ENCODE measurements around the gene TEAD1. TPM values are rescaled to one million over a fixed set of nuclear protein-coding genes. Genes with fewer than 3 reads are reported as not detected.

Gene TEAD1
- total RNA-seq, 1 experiment from 2014 or later = 102 TPM

DNA sequence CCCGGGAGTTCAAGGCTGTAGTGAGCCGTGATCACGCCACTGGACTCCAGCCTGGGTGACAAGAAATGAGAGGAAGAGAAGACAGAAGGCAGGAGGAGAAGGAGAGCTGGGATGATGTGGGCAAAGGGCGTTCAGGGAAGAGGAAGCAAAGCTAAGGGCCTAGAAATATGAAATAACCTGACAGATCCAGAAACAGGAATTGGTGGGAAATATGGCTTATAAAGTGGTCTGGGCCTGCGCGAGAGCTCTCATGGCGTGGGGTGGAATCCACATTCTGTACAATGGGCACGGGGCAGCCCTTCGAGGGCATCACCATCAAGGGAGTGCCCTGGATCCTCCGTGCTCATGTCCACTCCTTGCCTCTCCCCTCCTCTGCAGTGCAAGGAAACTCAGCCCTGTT, 288.1 kb downstream of the TEAD1 start:
- in situ Hi-C loops (cut with HindIII; ENCODE audit: low pct_unique_long_range_greater_than_20kb, low sequenced_read_pairs) = no loop called here
- CTCF ChIA-PET = interaction anchor here (1.2 kb wide), 1 partner anchor 631 kb away, joined by 3 read pairs; no protein-coding TSS in a partner anchor
- peaks cover 6% of the 10 kb centered on the region; the same call in 1 of the 2 replicates for H3K27me3 ChIP-seq (ENCODE audit: control insufficient read depth, insufficient read depth, low read length)

DNA sequence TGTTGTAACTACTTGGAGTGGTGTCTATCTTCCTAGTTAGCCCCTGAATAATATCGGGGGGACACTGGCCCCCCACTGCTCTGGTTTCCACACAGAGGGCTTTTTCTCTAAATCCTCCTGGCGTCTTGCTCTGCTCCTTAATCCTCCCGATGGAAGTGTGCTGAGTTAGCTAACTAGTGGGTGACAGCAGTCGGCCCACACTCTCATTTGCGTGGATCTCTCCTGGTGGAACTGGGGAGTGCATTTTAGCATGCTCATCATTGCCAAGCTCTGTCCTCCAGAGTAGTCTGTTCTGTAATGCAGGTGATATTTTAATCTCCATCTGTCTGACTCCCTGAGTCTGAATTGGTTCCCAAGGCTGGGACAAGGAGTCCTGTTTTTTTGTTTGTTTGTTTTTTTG, 288.8 kb downstream of the TEAD1 start:
- no peak for DNase-seq (ENCODE audit: low read depth, low spot score)
- Histone ChIP-seq H3K4me1 (ENCODE audit: control insufficient read depth, insufficient read depth, low read length) (no peaks in the 10 kb centered on the region), H3K9me3 (ENCODE audit: control insufficient read depth, insufficient read depth, low read depth, low read length) (no peaks in the 10 kb centered on the region), H3K27ac (ENCODE audit: low read length) (no peak overlapping the region), H3K36me3 (ENCODE audit: control insufficient read depth, insufficient read depth, low read length) (no peaks in the 10 kb centered on the region), H3K4me3 (ENCODE audit: low read depth in 2 of 2, low read length in 2 of 2) (no peak overlapping the region), H3K27me3 (ENCODE audit: control insufficient read depth, insufficient read depth, low read length) (peaks cover 6% of the 10 kb centered on the region; the same call in 1 of the 2 replicates)
- intact Hi-C loops (cut with micrococcal nuclease; ENCODE audit: unreplicated experiment) (loop anchor here (5.0 kb wide), 2 partner anchors 184 to 219 kb away; no protein-coding TSS in a partner anchor), in situ Hi-C loops (cut with HindIII; ENCODE audit: low pct_unique_long_range_greater_than_20kb, low sequenced_read_pairs) (no loop called here)
- TF ChIP-seq POLR2AphosphoS5 (IDR thresholded peaks at IDR 0.05; ENCODE audit: low read depth, low read length) (no peak), SIN3A (IDR thresholded peaks at IDR 0.05; ENCODE audit: borderline replicate concordance, insufficient read depth, low read depth, low read length) (no peak), TCF7L2 (IDR thresholded peaks at IDR 0.05; ENCODE audit: low read depth, low read length) (no peak)
- TF ChIP-seq, protein P1, sequence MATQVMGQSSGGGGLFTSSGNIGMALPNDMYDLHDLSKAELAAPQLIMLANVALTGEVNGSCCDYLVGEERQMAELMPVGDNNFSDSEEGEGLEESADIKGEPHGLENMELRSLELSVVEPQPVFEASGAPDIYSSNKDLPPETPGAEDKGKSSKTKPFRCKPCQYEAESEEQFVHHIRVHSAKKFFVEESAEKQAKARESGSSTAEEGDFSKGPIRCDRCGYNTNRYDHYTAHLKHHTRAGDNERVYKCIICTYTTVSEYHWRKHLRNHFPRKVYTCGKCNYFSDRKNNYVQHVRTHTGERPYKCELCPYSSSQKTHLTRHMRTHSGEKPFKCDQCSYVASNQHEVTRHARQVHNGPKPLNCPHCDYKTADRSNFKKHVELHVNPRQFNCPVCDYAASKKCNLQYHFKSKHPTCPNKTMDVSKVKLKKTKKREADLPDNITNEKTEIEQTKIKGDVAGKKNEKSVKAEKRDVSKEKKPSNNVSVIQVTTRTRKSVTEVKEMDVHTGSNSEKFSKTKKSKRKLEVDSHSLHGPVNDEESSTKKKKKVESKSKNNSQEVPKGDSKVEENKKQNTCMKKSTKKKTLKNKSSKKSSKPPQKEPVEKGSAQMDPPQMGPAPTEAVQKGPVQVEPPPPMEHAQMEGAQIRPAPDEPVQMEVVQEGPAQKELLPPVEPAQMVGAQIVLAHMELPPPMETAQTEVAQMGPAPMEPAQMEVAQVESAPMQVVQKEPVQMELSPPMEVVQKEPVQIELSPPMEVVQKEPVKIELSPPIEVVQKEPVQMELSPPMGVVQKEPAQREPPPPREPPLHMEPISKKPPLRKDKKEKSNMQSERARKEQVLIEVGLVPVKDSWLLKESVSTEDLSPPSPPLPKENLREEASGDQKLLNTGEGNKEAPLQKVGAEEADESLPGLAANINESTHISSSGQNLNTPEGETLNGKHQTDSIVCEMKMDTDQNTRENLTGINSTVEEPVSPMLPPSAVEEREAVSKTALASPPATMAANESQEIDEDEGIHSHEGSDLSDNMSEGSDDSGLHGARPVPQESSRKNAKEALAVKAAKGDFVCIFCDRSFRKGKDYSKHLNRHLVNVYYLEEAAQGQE (IDR thresholded peaks at IDR 0.05; ENCODE audit: insufficient read depth in 1 of 2, low read depth in 2 of 2, low read length in 1 of 2) = no peak
- TF ChIP-seq, protein P2, sequence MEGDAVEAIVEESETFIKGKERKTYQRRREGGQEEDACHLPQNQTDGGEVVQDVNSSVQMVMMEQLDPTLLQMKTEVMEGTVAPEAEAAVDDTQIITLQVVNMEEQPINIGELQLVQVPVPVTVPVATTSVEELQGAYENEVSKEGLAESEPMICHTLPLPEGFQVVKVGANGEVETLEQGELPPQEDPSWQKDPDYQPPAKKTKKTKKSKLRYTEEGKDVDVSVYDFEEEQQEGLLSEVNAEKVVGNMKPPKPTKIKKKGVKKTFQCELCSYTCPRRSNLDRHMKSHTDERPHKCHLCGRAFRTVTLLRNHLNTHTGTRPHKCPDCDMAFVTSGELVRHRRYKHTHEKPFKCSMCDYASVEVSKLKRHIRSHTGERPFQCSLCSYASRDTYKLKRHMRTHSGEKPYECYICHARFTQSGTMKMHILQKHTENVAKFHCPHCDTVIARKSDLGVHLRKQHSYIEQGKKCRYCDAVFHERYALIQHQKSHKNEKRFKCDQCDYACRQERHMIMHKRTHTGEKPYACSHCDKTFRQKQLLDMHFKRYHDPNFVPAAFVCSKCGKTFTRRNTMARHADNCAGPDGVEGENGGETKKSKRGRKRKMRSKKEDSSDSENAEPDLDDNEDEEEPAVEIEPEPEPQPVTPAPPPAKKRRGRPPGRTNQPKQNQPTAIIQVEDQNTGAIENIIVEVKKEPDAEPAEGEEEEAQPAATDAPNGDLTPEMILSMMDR (IDR thresholded peaks at IDR 0.05) = no peak
- ChIA-PET POLR2A (no interaction called here), CTCF (interaction anchor here (0.6 kb wide), 1 partner anchor 683 kb away, joined by 10 read pairs; no protein-coding TSS in a partner anchor)
- no peak for ATAC-seq
- no TSS peak for BruUV-seq (replicated peaks)

More for the DNA sequence above, 288.1 kb downstream of the TEAD1 start:
- no TSS peak for BruUV-seq (replicated peaks)
- TF ChIP-seq TCF7L2 (IDR thresholded peaks at IDR 0.05; ENCODE audit: low read depth, low read length) (no peak), POLR2AphosphoS5 (IDR thresholded peaks at IDR 0.05; ENCODE audit: low read depth, low read length) (no peak), SIN3A (IDR thresholded peaks at IDR 0.05; ENCODE audit: borderline replicate concordance, insufficient read depth, low read depth, low read length) (no peak)
- TF ChIP-seq, protein P2 (IDR thresholded peaks at IDR 0.05) = no peak
- TF ChIP-seq, protein P1 (IDR thresholded peaks at IDR 0.05; ENCODE audit: insufficient read depth in 1 of 2, low read depth in 2 of 2, low read length in 1 of 2) = no peak
- intact Hi-C loops (cut with micrococcal nuclease; ENCODE audit: unreplicated experiment) = loop anchor here (5.0 kb wide), 2 partner anchors 185 to 220 kb away; no protein-coding TSS in a partner anchor
- Histone ChIP-seq H3K4me3 (ENCODE audit: low read depth in 2 of 2, low read length in 2 of 2) (no peak overlapping the region), H3K36me3 (ENCODE audit: control insufficient read depth, insufficient read depth, low read length) (no peaks in the 10 kb centered on the region), H3K4me1 (ENCODE audit: control insufficient read depth, insufficient read depth, low read length) (no peaks in the 10 kb centered on the region), H3K27ac (ENCODE audit: low read length) (no peak overlapping the region), H3K9me3 (ENCODE audit: control insufficient read depth, insufficient read depth, low read depth, low read length) (no peaks in the 10 kb centered on the region)
- ATAC-seq = no peak
- POLR2A ChIA-PET = no interaction called here
- DNase-seq (ENCODE audit: low read depth, low spot score) = no peak
